Measurements from ENCODE around the gene B4GAT1.

DNA sequence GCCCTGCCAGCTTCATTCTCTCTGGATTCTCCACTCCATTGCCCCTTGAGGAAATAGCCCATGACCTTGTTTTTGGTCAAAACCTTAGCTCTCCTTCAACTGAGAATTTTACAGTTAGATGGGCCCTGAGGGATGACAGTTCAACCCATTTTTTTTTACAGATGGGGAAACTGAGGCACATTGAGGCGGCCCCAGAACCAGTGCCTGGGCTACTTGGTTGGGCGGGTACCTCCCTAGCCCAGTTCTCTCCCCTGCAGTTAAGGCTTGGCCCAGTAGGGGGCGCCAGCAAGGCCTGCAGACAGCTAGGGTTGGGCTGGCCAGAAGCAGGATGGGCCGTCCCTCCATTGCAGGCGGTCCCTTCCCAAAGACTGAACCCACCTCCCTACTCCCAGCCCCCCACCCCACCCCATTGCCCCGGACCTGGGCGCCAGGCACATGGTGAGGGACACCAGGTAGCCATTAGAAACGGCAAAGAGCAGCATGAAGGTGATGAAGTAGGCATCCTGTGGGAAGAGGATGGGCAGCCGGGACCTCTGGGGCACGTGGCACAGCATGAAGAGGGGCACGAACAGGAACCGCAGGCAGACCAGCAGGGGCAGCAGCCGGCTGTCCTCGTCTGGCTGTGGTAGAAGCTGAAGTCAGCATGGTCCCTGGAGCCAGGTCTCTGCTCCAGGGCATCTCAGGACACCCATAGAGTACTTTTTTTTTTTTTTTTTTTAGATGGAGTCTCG lies 16.5 kb upstream of the B4GAT1 start:
- TF ChIP-seq, protein P1, sequence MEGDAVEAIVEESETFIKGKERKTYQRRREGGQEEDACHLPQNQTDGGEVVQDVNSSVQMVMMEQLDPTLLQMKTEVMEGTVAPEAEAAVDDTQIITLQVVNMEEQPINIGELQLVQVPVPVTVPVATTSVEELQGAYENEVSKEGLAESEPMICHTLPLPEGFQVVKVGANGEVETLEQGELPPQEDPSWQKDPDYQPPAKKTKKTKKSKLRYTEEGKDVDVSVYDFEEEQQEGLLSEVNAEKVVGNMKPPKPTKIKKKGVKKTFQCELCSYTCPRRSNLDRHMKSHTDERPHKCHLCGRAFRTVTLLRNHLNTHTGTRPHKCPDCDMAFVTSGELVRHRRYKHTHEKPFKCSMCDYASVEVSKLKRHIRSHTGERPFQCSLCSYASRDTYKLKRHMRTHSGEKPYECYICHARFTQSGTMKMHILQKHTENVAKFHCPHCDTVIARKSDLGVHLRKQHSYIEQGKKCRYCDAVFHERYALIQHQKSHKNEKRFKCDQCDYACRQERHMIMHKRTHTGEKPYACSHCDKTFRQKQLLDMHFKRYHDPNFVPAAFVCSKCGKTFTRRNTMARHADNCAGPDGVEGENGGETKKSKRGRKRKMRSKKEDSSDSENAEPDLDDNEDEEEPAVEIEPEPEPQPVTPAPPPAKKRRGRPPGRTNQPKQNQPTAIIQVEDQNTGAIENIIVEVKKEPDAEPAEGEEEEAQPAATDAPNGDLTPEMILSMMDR (IDR thresholded peaks at IDR 0.05) = no peak
- no peak for TF ChIP-seq POLR2A (IDR thresholded peaks at IDR 0.05)
